H54 (cell line): ENCODE measurements around the gene EIF4G3.
A peak's percentile ranks its signal among the peaks of the same experiment; 100 is the strongest.
"Not testable (repeated sequence)": the region's sequence is repeated elsewhere in the genome, so short reads cannot be mapped to it uniquely, and the experiment has no call there.

ENCODE experiments used
- DNase-seq: peaks from one replicate; pipeline ENCODE4 v3.0.0; 2011; ENCODE audit warnings: low spot score, mixed read lengths; ENCODE audit not compliant: insufficient read length
- FAIRE-seq: peaks from 3 replicates; lab custom pipeline; 2011; peaks lifted over from hg19 to GRCh38; lab: Jason Lieb, UNC
- POLR2A ChIP-seq: IDR thresholded peaks from 2 replicates; pipeline ENCODE4 v1.6.1; 2011; ENCODE audit warnings: low read depth, mild to moderate bottlenecking, low read length

EIF4G3 gene

DNA sequence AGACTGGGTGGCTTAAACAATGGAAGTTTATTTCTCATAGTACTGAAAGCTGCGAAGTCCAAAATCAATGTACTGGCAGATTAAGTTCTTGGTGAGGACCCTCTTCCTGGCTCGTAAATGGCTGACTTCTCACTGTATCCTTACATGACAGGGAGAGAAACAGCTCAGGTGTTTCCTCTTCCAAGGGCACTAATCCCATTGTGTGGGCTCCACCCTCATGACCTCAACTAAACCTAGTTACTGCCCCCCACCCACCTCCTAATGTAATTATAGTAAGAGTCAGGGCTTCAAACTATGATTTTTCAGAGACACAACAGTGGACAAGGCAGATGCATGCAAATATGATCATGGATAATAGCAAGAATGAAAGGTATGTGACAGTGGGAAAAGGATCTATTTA is 308.4 kb downstream of the EIF4G3 start:
- TF ChIP-seq POLR2A, result no peak
- DNase-seq (no peak), FAIRE-seq (no peak)

DNA sequence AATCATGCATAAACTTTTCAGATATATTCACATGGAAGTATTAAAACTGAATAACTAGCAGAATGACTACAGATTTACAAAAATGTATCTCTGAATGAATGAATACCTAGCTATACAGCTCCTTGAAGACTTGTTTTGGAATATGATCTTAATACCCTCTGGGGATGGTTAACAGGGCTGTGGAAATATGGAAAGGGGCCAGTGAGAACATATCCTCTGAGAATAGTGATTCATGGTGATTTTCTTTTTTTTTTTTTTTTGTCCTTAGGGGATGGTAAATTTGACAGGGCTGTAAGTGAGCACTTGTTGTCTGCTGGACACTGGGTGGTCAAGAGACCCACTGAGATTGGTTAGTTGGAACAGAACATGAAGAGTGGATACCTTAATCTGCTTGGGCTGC is 308.9 kb downstream of the EIF4G3 start:
- no peak for TF ChIP-seq POLR2A
- FAIRE-seq, result no peak
- DNase-seq, result no peak

DNA sequence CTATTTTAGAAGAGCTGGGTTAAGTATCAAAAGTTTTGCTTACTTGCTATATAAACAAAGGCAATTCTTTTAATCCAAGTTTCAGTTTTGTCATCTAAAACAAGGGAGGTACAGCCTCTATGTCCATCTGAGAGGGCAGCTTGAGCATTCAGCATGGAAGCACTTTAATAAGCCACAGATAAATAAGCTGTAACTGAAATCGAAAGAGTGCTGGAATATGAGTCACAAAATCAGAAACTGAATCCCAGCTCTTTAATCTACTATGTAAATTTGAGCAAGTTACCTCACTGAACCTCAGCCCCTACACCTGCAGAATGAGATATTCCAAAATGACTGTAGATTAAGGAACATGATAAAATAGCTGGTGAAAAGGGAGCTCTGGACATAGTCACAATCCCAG is 309.6 kb downstream of the EIF4G3 start:
- no peak for DNase-seq
- FAIRE-seq, result no peak
- TF ChIP-seq POLR2A, result no peak

DNA sequence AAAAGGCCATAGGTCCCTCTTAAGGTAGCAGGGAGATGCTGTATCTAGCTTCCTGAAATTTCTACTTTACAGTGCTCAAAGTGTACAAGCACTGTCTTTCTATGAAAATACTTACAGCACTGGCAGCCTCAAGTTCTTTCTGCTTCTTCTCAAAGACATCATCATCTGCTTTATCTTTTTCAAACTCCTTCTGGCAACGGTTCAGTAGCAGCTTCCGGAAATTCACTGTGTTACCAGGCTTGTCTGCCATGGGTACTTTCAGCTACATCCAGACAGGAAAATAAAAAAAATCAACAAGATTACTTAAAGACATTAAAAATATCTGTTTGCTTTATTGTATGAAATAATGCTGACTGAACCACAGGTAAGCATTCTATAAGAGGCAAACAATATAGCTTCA is 311.7 kb downstream of the EIF4G3 start:
- no peak for FAIRE-seq

DNA sequence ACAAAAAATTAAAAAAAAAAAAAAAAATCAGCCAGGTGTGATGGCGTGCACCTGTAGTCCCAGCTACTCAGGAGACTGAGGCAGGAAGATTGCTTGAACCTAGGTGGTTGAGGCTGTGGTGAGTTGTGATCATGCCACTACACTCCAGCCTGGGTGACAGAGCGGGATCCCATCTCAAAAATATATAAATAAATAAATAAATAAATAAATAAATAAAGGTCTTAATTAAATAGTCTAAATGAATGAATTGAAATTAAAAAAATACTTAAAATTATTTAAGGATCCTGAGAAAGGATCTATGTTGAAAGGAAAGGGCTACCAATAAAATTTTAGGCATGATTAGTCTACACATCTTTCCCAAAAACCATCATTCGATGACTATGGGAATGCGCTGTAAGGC is 322.2 kb downstream of the EIF4G3 start:
- no peak for TF ChIP-seq POLR2A

More for the DNA sequence above, 311.7 kb downstream of the EIF4G3 start:
- DNase-seq, result no peak
- no peak for TF ChIP-seq POLR2A

DNA sequence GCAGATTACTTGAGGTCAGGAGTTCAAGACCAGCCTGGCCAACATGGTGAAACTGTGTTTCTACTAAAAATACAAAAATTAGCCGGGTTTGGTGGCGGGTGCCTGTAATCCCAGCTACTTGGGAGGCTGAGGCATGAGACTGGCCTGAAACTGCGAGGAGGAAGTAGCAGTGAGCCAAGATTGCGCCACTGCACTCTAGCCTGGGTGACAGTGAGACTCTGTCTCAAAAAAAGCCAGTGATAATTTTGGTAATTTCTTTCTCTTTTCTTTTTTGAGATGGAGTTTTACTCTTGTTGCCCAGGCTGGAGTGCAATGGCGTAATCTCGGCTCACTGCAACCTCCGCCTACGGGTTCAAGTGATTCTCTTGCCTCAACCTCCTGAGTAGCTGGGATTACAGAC is 324.9 kb downstream of the EIF4G3 start:
- not testable (repeated sequence) for DNase-seq, FAIRE-seq

More for the DNA sequence above, 322.2 kb downstream of the EIF4G3 start:
- DNase-seq (no peak), FAIRE-seq (no peak)

DNA sequence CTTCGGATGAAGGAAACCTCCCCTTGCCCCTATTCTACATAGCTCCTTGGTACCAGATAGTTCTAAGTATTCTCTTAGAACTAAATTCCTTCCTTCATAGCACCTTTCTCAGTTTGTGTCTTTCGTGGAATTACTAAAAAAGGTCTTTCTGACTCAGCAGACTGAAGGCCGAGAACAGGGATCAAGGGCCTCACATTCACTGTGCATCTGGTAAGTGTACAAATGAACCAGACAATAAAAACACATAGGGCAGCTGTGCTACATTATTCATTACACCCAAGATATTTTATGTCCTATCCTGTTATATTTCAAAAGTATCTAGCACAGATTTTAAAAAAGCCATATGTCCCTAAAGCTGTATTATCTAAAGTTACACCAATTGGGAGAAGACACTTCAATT is 326.7 kb downstream of the EIF4G3 start:
- no peak for TF ChIP-seq POLR2A
- FAIRE-seq (no peak), DNase-seq (no peak)

DNA sequence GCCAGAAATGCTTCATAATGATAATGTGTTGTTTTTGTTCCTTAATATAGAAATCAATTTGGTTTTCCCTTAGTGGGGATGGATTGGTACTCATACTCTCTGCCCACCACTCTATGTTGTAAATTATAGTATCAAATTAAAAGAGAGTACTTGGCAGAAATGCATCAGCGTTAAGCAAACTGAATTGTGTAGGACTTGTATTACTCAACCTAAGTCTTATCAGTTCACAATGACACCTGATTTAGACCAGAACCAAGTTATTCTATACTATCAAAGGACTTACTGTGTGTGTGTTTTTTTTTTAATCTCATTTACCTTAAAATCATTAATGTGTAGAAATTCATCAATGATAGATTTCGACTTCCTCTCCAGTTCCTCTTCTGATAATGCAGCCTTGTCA is 327.6 kb downstream of the EIF4G3 start:
- DNase-seq, result no peak
- no peak for TF ChIP-seq POLR2A
- FAIRE-seq, result no peak

DNA sequence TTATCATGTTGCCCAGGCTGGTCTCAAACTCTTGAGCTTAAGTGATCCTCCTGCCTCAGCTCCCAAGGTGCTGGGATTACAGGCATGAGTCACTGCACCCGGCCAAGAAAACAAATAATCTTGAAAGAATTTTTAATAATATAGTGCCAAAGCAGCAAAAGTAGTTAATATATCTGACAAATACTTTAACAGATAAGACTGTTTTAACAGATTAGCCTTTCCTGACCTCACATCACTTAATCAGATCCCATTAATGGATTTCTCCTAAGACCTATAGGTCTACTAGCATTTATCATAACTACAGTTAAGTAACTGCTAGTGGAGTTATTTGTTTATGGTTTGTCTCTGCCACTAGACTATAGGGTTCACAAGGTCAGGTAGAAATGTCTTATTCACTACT is 328.5 kb downstream of the EIF4G3 start:
- FAIRE-seq, result no peak
- no peak for TF ChIP-seq POLR2A
- DNase-seq, result no peak

GRCh38 chr1:20847611-20848080 is 329.1 kb downstream of the EIF4G3 start:
- FAIRE-seq, result peak; percentile 71
- no peak for TF ChIP-seq POLR2A
- no peak for DNase-seq

DNA sequence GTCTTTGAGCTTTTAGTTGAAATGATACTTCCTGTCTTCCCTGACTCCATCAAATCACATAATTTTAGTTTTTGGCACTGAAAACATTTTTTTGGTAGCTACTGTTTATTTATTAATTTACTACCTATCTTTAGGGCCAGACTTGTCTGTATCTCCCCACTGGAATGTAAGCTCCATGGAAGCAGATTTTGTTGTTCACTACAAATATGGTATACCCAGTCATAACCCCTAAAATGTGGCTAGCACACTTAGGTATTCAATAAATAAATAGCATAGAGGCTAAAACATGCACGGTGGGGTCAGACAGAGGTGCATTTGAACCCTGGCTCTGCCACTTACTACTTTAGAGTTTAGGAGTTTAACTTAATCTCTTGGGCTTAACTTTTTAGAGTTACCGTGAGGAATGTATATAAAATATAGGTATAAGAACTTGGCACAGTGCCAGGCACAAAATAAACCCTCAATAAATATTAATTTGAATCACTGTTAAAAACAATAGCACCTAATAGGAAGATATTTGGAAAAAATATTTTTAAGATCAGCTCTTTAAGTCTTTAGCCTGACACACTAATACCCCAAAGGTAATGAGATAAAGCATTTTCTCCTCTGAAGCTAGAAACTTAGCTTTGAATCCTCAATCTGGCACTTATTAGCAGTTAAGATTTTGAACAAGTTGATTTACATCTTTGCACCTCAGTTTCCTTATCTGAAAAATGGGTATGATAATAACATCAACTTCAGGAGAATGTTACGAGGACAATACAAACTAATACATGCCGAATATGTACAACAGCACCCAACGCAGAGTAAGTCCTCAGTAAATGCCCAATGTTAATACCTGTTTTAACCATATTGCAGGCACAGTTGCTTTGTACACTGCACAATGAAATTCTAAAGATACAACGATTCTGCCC is 330.0 kb downstream of the EIF4G3 start:
- no peak for TF ChIP-seq POLR2A
- no peak for DNase-seq
- no peak for FAIRE-seq

- TF ChIP-seq POLR2A, result no peak
- DNase-seq (no peak), FAIRE-seq (no peak)
Observed at GRCh38 chr1:20840731-20841130, 336.0 kb downstream of the EIF4G3 start.

GRCh38 chr1:20837554-20838192 is 339.0 kb downstream of the EIF4G3 start:
- FAIRE-seq (no peak), DNase-seq (no peak)
- TF ChIP-seq POLR2A, result no peak

- no peak for TF ChIP-seq POLR2A
- DNase-seq, result no peak
- no peak for FAIRE-seq
Observed at GRCh38 chr1:20836230-20836629, 340.5 kb downstream of the EIF4G3 start.
